ENCODE measurements around the gene BMP6. TPM values are rescaled to one million over a fixed set of nuclear protein-coding genes. Genes with fewer than 3 reads are reported as not detected.
A peak's percentile ranks its signal among the peaks of the same experiment; 100 is the strongest.

The BMP6 gene
- total RNA-seq, 2 experiments from 2014 or later, result 0.38 to 1.1 TPM

GRCh38 chr6:7914311-7914710 is 188.4 kb downstream of the BMP6 start:
- Histone ChIP-seq H3K9me2 (ENCODE audit: insufficient read depth, low read length) (no peaks in the 10 kb centered on the region), H2AFZ (ENCODE audit: low read length) (peak overlapping the region; percentile 67), H4K20me1 (ENCODE audit: insufficient read depth, low read length) (no peaks in the 10 kb centered on the region), H3K4me3 (ENCODE audit: low read depth, low read length, poor library complexity, severe bottlenecking) (peak overlapping the region; percentile 30), H3K9me3 (ENCODE audit: low read length) (peaks cover 11% of the 10 kb centered on the region; the same call in 1 of the 2 replicates), H3K4me2 (ENCODE audit: low read length) (peak overlapping the region; percentile 98), H3K36me3 (ENCODE audit: insufficient read depth, low read length) (peaks cover 13% of the 10 kb centered on the region), H3K79me2 (ENCODE audit: insufficient read depth, low read depth, low read length) (peaks cover 10% of the 10 kb centered on the region), H3K4me1 (ENCODE audit: insufficient read depth, low read length, poor library complexity, severe bottlenecking) (peaks cover 86% of the 10 kb centered on the region), H3K27ac (ENCODE audit: low read depth, low read length, poor library complexity, severe bottlenecking) (peak overlapping the region; percentile 96)
- peak; percentile 76 for DNase-seq (ENCODE audit: low spot score)
- no peak for TF ChIP-seq EZH2phosphoT487 (IDR thresholded peaks at IDR 0.05; ENCODE audit: borderline replicate concordance, low read depth, low read length)
- TF ChIP-seq, protein P1, sequence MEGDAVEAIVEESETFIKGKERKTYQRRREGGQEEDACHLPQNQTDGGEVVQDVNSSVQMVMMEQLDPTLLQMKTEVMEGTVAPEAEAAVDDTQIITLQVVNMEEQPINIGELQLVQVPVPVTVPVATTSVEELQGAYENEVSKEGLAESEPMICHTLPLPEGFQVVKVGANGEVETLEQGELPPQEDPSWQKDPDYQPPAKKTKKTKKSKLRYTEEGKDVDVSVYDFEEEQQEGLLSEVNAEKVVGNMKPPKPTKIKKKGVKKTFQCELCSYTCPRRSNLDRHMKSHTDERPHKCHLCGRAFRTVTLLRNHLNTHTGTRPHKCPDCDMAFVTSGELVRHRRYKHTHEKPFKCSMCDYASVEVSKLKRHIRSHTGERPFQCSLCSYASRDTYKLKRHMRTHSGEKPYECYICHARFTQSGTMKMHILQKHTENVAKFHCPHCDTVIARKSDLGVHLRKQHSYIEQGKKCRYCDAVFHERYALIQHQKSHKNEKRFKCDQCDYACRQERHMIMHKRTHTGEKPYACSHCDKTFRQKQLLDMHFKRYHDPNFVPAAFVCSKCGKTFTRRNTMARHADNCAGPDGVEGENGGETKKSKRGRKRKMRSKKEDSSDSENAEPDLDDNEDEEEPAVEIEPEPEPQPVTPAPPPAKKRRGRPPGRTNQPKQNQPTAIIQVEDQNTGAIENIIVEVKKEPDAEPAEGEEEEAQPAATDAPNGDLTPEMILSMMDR (conservative IDR thresholded peaks at IDR 0.05; ENCODE audit: low read length), result no peak
- ChIA-PET POLR2A (interaction anchor here (0.6 to 7.4 kb wide), 12 partner anchors 9 to 143 kb away, joined by 3 to 58 read pairs (median 4); no protein-coding TSS in a partner anchor), CTCF (ENCODE audit: unreplicated experiment) (interaction anchor here (0.7 kb wide), 1 partner anchor 103 kb away, joined by 3 read pairs; no protein-coding TSS in a partner anchor)
- intact Hi-C loops (cut with micrococcal nuclease; ENCODE audit: unreplicated experiment), result loop anchor here (10.0 kb wide), 1 partner anchor 1330 kb away; the partner anchor contains the start of gene LY86
- BruUV-seq (replicated peaks), result no TSS peak

- Histone ChIP-seq H3K27ac (ENCODE audit: low read depth, low read length, poor library complexity, severe bottlenecking) (peak overlapping the region; percentile 96), H3K9me3 (ENCODE audit: low read length) (peaks cover 11% of the 10 kb centered on the region; the same call in 1 of the 2 replicates), H3K4me2 (ENCODE audit: low read length) (peak overlapping the region; percentile 98), H3K9me2 (ENCODE audit: insufficient read depth, low read length) (no peaks in the 10 kb centered on the region), H2AFZ (ENCODE audit: low read length) (peak overlapping the region; percentile 67; the same call in 1 of the 2 replicates), H3K4me1 (ENCODE audit: insufficient read depth, low read length, poor library complexity, severe bottlenecking) (peaks cover 95% of the 10 kb centered on the region), H3K4me3 (ENCODE audit: low read depth, low read length, poor library complexity, severe bottlenecking) (no peak overlapping the region), H3K79me2 (ENCODE audit: insufficient read depth, low read depth, low read length) (peaks cover 2% of the 10 kb centered on the region; the same call in 1 of the 2 replicates), H3K36me3 (ENCODE audit: insufficient read depth, low read length) (peaks cover 7% of the 10 kb centered on the region), H4K20me1 (ENCODE audit: insufficient read depth, low read length) (no peaks in the 10 kb centered on the region)
- ChIA-PET CTCF (ENCODE audit: unreplicated experiment) (no interaction called here), POLR2A (interaction anchor here (0.9 to 7.4 kb wide), 9 partner anchors 8 to 77 kb away, joined by 3 to 58 read pairs (median 9); no protein-coding TSS in a partner anchor)
- no peak for TF ChIP-seq EZH2phosphoT487 (IDR thresholded peaks at IDR 0.05; ENCODE audit: borderline replicate concordance, low read depth, low read length)
- TF ChIP-seq, protein P1 (conservative IDR thresholded peaks at IDR 0.05; ENCODE audit: low read length), result no peak
- BruUV-seq (replicated peaks), result no TSS peak
- DNase-seq (ENCODE audit: low spot score), result peak; percentile 59
- intact Hi-C loops (cut with micrococcal nuclease; ENCODE audit: unreplicated experiment), result loop anchor here (10.0 kb wide), 1 partner anchor 1330 kb away; the partner anchor contains the start of gene LY86
These were observed 189.3 kb downstream of the BMP6 start for GRCh38 chr6:7914991-7915789.

All from OCI-LY7 (cell line).